Activated T-cell treated with anti-CD3 and anti-CD28 coated beads, Interleukin-2, amount 50 U/mL, for 24 hours (primary cell): ENCODE data around the gene TMEM219.
"Not testable (repeated sequence)": the region's sequence is repeated elsewhere in the genome, so short reads cannot be mapped to it uniquely, and the experiment has no call there.

Source experiments
- DNase-seq: peaks from one replicate; pipeline ENCODE4 v3.0.0-alpha.2; 2020
- H3K27ac Mint-ChIP-seq: 2 replicates; pipeline ENCODE4 v1.8.0; 2020; ENCODE audit warnings: mild to moderate bottlenecking, mixed read lengths
- H3K27me3 Mint-ChIP-seq: 2 replicates; pipeline ENCODE4 v1.8.0; 2020; ENCODE audit warnings: mixed read lengths
- H3K36me3 Mint-ChIP-seq: 2 replicates; pipeline ENCODE4 v1.8.0; 2020; ENCODE audit warnings: low read depth, mixed read lengths
- H3K4me1 Mint-ChIP-seq: 2 replicates; pipeline ENCODE4 v1.8.0; 2020; ENCODE audit warnings: low read depth, mixed read lengths
- H3K4me3 Mint-ChIP-seq: 2 replicates; pipeline ENCODE4 v1.8.0; 2020; ENCODE audit warnings: mild to moderate bottlenecking, moderate library complexity, mixed read lengths
- H3K9me3 Mint-ChIP-seq: 2 replicates; pipeline ENCODE4 v1.8.0; 2020; ENCODE audit warnings: mixed read lengths

The TMEM219 gene

DNA sequence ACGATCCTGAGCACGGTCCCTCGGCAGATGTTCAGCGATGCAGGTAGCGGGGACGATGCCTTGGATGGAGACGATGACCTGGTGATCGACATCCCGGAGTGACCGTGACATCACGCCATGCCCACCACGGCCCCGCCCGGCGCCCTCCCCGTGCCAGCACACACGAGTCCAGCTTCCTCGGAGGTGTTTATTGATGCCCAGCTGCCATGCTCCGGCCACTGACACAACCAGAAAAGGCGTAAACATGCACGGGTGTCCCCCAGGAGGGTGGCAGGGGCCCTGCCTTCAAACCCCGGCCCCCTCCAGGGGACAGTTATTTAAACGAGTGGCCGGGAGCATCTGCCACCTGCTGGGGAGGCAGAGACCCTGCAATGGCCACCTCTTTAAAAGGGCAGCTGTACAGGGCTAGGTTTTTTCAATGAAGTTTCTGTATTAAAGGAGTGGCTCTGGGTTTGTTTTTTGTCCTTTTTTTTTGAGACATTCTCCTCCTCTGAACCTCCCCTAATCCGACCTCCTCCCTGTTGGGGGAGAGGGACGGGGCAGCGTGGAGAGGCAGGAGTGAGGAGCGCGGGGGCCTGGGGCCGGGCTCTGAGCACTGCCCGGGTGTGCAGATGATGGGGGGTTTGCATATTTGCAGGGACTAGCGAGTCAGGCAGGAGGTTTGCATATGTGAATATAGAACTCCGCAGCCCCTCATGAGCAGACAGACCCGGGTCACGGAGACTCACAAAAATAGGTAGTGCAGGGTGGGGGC, 43.6 kb downstream of the TMEM219 start:
- peak; percentile 50 for DNase-seq
- Mint-ChIP-seq H3K9me3 (no peaks in the 10 kb centered on the region), H3K27ac (peak overlapping the region; percentile 8), H3K4me1 (peaks cover 11% of the 10 kb centered on the region), H3K36me3 (peaks cover 49% of the 10 kb centered on the region), H3K27me3 (peaks cover 21% of the 10 kb centered on the region), H3K4me3 (no peak overlapping the region)

DNA sequence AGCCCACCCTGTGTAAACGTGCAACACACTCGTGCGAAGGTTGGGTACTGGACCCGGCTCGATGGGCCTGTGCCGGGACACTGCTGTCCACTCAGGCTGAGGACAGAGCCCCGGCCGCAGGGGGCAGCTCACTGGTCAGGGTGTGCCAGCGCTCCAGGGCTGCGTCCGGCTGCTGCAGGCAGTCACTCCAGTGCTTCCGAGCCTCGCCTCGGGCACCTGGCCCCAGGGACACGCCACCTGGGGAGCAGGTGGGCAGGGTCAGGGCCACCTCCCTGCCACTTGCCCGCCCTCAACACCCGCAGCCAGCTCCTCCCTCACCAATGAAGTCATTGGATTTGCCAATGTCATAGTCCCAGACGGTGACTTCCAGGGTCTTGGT, 44.2 kb downstream of the TMEM219 start:
- Mint-ChIP-seq H3K27ac (no peak overlapping the region), H3K9me3 (no peaks in the 10 kb centered on the region), H3K27me3 (peaks cover 22% of the 10 kb centered on the region), H3K4me3 (no peak overlapping the region), H3K4me1 (peaks cover 12% of the 10 kb centered on the region), H3K36me3 (peaks cover 46% of the 10 kb centered on the region)
- no peak for DNase-seq

GRCh38 chr16:30006659-30007377, 44.9 kb downstream of the TMEM219 start:
- peaks cover 38% of the 10 kb centered on the region for H3K36me3 Mint-ChIP-seq
- no peaks in the 10 kb centered on the region for H3K9me3 Mint-ChIP-seq
- no peak overlapping the region for H3K27ac Mint-ChIP-seq
- no peak overlapping the region for H3K4me3 Mint-ChIP-seq
- peaks cover 26% of the 10 kb centered on the region for H3K27me3 Mint-ChIP-seq
- H3K4me1 Mint-ChIP-seq, result peaks cover 13% of the 10 kb centered on the region
- no peak for DNase-seq

DNA sequence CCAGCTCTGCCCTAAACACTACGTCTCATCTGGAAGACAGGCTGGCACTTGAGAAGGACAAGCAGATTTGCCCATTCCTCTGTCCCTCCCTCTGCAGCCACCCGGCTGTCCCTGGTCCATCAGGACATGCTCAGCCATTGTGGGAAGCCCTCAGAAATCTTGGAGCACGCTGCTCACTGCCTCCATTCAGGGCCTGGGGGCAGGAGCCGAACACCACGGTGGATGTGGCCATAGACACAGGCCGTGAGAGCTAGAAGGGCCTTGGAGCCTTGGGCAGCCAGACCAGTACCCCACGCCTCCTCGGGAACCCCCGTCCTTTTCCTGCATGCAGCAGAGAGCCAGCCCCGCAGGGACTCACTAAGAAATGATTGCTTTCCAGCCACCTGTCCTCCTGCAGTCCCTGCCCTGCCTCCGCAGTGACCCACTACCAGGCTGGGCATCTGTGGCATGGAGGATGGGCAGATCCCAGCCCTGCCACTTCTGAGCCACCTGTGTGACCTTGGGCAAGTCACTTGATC, 45.6 kb downstream of the TMEM219 start:
- Mint-ChIP-seq H3K36me3 (peaks cover 32% of the 10 kb centered on the region), H3K27me3 (peaks cover 32% of the 10 kb centered on the region), H3K9me3 (no peaks in the 10 kb centered on the region), H3K27ac (no peak overlapping the region), H3K4me3 (no peak overlapping the region), H3K4me1 (peaks cover 12% of the 10 kb centered on the region)
- no peak for DNase-seq

DNA sequence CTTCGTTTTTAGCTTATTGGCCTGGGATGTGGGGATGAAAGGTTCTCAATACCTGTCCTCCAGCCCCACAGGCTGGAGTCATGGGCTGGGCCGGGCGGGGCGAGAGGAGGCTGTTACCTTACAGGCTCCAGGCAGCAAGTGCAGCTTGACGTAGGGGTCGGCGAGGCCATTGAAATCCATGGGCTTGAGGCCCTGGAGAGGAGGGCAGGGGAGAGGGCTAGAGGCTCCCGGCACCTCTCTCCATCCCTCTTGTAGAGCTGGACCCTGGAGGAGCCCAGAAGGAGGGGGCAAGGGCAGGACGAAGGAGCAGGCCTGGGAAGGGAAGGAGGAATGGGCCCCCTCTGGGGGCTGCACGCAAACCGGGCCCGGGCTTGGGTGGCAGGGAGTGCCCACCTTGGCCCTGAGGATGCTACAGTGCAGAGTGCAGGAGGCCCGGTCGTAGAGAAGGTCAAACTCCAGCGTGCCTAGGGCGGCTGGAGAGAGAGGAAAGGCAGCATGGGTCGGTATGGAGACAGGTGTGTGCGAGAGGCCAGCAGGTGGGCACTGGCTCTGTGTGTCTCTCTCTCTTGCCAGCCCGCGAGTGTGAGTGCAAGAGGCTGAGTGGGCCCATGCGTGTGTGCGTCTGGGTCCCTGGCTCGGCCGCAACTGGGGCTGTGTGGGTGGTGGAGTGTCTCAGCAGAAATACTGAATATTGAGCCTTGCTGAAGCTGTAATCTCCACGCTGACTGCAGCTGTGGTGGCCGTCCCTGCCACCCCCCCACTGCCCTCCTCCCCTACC, 47.4 kb downstream of the TMEM219 start:
- Mint-ChIP-seq H3K27me3 (peaks cover 34% of the 10 kb centered on the region), H3K27ac (no peak overlapping the region), H3K36me3 (peaks cover 16% of the 10 kb centered on the region), H3K4me3 (no peak overlapping the region), H3K9me3 (no peaks in the 10 kb centered on the region), H3K4me1 (peaks cover 12% of the 10 kb centered on the region)
- no peak for DNase-seq

DNA sequence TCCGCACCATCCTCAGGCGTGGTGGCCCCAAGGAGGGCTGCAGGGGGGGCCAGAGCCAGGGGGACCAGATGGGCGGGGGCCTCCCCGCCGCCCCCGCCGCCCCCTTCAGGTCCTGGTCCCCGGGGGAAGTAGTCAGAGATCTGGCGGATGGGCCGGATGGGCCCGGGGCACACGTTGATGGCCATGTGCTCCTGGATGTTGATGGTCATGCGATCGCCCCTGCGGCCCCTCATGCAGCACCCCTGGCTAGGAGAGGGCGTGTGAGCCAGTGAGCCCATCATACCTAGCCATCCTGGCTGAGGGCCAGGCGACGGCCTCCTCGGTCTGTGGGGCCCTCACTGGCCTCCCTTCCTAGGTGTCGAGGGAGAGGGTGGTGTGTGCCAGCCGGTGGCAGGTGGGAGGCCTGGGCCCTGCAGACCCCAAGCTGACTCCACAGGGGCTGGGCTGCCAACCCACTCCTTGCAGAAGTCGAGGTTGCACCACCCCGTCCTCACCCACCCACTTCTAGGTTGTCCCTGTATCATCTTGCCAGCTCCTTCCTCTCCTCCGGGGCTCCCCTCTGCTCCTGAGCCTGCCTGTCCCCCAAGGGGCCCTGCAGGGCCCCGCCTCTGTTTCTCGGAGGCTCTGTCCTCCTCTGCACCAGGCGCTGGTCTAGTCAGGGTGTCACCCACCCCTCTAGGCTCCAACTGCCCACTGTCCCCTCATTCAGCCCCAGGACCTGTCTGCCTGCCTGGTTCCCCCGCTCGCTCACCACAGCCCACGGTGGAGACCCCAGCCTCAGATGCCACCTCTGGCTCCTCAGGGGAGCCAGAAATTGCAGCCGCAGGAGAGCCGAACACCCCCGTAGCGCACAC, 48.3 kb downstream of the TMEM219 start:
- no peak for DNase-seq
- Mint-ChIP-seq H3K9me3 (no peaks in the 10 kb centered on the region), H3K27ac (peak overlapping the region; percentile 69), H3K36me3 (peaks cover 13% of the 10 kb centered on the region), H3K27me3 (peaks cover 34% of the 10 kb centered on the region), H3K4me3 (peak overlapping the region; percentile 72), H3K4me1 (peaks cover 12% of the 10 kb centered on the region)

- Mint-ChIP-seq H3K27ac (peak within 1 kb of the TSS; percentile 69), H3K4me3 (peak within 1 kb of the TSS; percentile 75), H3K36me3 (peaks cover 6% of the 10 kb centered on the region), H3K4me1 (peaks cover 12% of the 10 kb centered on the region), H3K9me3 (no peaks in the 10 kb centered on the region), H3K27me3 (peaks cover 34% of the 10 kb centered on the region)
- peak; percentile 65 for DNase-seq
Observed at GRCh38 chr16:30010844-30011713, 49.2 kb downstream of the TMEM219 start, which contains the start of gene DOC2A. TSS of gene DOC2A (minus strand) at chr16:30011027. CDS start at chr16:30010222, 805 bp downstream.

DNA sequence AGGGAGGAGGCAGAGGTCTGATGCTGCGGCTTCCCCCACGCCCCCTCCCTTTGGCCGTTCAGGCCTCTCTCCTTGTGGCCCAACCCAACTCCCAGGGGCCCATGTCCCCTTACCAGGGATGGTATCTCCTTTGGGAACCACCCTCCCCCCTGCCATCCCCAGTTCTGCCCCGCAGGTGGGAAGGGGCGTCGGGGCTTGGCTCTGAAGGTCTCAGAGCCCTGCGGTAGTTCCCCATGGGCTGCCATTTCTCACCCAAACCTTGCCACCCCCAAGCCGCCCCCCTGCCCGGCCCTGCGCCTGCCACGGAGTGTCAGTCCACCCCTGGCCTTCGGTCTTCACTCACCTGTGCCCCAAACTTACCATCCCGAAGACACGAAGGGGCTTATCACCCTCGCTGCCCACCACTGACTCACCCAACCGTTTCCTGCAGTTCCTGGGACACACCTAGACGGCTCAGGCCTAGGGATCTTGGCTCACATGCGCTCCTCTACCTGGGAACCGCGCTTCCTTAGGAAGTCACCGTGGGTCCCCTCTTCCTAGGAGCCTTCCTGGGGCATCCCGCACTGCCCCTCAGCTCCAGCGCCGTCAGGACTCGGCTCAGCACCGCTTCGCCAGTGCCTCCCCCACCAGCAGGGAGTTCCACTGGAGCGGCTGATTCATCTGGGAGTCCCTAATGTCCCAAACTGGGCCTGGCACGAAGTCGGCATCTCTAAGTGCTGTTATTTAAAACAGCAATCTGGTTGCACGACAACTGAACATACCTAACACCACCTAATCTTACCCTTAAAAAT, 50.0 kb downstream of the TMEM219 start:
- DNase-seq, result no peak
- Mint-ChIP-seq H3K27me3 (peaks cover 34% of the 10 kb centered on the region), H3K36me3 (peaks cover 3% of the 10 kb centered on the region), H3K27ac (peak overlapping the region; percentile 77), H3K9me3 (no peaks in the 10 kb centered on the region), H3K4me1 (peaks cover 12% of the 10 kb centered on the region), H3K4me3 (peak overlapping the region; percentile 75)

DNA sequence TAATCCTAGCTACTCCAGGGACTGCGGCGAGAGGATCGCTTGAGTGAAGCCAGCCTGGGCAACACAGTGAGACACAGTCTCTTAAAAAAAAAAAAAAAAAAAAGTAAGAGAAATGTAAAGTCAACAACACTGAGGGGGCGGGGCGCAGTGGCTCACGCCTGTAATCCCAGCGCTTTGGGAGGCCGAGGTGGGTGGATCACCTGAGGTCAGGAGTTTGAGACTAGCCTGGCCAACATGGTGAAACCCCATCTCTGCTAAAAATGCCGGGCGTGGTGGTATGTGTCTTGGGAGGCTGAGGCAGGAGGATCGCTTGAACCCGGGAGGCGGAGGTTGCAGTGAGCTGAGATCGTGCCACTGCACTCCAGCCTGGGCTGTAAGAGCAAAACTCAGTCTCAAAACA, 50.7 kb downstream of the TMEM219 start:
- Mint-ChIP-seq H3K27me3 (peaks cover 34% of the 10 kb centered on the region), H3K4me1 (peaks cover 12% of the 10 kb centered on the region)
- not testable (repeated sequence) for H3K36me3 Mint-ChIP-seq, H3K9me3 Mint-ChIP-seq, H3K27ac Mint-ChIP-seq, H3K4me3 Mint-ChIP-seq, DNase-seq

DNA sequence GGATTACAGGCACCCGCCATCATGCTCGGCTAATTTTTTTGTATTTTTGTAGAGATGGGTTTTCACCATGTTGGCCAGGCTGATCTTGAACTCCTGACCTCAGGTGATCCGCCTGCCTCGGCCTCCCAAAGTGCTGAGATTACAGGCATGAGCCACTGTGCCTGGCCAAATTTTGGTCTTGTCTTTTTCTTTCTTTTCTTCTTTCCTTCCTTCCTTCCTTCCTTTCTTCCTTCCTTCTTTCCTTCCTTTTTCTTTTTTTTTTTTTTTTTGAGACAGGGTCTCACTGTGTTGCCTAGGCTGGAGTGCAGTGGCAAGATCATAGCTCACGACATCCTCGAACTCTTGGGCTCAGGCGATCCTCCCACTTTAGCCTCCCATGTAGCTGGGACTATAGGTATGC, 53.6 kb downstream of the TMEM219 start:
- H3K36me3 Mint-ChIP-seq, DNase-seq, H3K4me1 Mint-ChIP-seq, H3K9me3 Mint-ChIP-seq, H3K4me3 Mint-ChIP-seq, H3K27ac Mint-ChIP-seq: not testable (repeated sequence)
- peaks cover 14% of the 10 kb centered on the region for H3K27me3 Mint-ChIP-seq

GRCh38 chr16:30016555-30017276, 54.8 kb downstream of the TMEM219 start:
- peaks cover 11% of the 10 kb centered on the region for H3K4me1 Mint-ChIP-seq
- DNase-seq, result no peak
- no peak overlapping the region for H3K4me3 Mint-ChIP-seq
- H3K9me3 Mint-ChIP-seq, result no peaks in the 10 kb centered on the region
- H3K27ac Mint-ChIP-seq, result no peak overlapping the region
- peaks cover 16% of the 10 kb centered on the region for H3K27me3 Mint-ChIP-seq
- no peaks in the 10 kb centered on the region for H3K36me3 Mint-ChIP-seq

GRCh38 chr16:30017277-30017656, 55.4 kb downstream of the TMEM219 start:
- no peak overlapping the region for H3K27ac Mint-ChIP-seq
- no peaks in the 10 kb centered on the region for H3K36me3 Mint-ChIP-seq
- peaks cover 8% of the 10 kb centered on the region for H3K4me1 Mint-ChIP-seq
- no peak overlapping the region for H3K4me3 Mint-ChIP-seq
- no peaks in the 10 kb centered on the region for H3K9me3 Mint-ChIP-seq
- H3K27me3 Mint-ChIP-seq, result peaks cover 11% of the 10 kb centered on the region
- DNase-seq, result no peak
